Measurements from ENCODE around the gene ANXA8. TPM values are rescaled to one million over a fixed set of nuclear protein-coding genes. Genes with fewer than 3 reads are reported as not detected.
"Not testable (repeated sequence)": the region's sequence is repeated elsewhere in the genome, so short reads cannot be mapped to it uniquely, and the experiment has no call there.

ANXA8 gene
- total RNA-seq, 3 donors from 2014 or later, result 4.9 to 29.4 TPM; not detected in 1

GRCh38 chr10:47458466-47459154, 25.3 kb downstream of the ANXA8 start:
- H3K27ac ChIP-seq, result no peak overlapping the region
- TF ChIP-seq POLR2AphosphoS5 (IDR thresholded peaks at IDR 0.05) (no peak), CTCF (IDR thresholded peaks at IDR 0.05) (no peak), POLR2A (IDR thresholded peaks at IDR 0.05) (no peak)
- H3K4me3 ChIP-seq, result no peak overlapping the region
- no peaks in the 10 kb centered on the region for H3K36me3 ChIP-seq
- no peaks in the 10 kb centered on the region for H3K4me1 ChIP-seq
- peak in 1 of 2 donors; percentile 1 for DNase-seq (ENCODE audit: low spot score in 2 of 2)
- intact Hi-C loops (cut with DNase I; ENCODE audit: low total_unique reads), result no loop called here
- H3K9me3 ChIP-seq, result no peaks in the 10 kb centered on the region
- no peaks in the 10 kb centered on the region for H3K27me3 ChIP-seq

GRCh38 chr10:47457826-47458225, 26.1 kb downstream of the ANXA8 start:
- no peaks in the 10 kb centered on the region for H3K27me3 ChIP-seq
- H3K9me3 ChIP-seq, result no peaks in the 10 kb centered on the region
- no peak overlapping the region for H3K4me3 ChIP-seq
- DNase-seq (ENCODE audit: low spot score in 2 of 2), result peak in 1 of 2 donors; percentile 4
- no peaks in the 10 kb centered on the region for H3K36me3 ChIP-seq
- intact Hi-C loops (cut with DNase I; ENCODE audit: low total_unique reads), result no loop called here
- TF ChIP-seq POLR2AphosphoS5 (IDR thresholded peaks at IDR 0.05), result no peak
- TF ChIP-seq POLR2A (IDR thresholded peaks at IDR 0.05), result no peak
- TF ChIP-seq CTCF (IDR thresholded peaks at IDR 0.05), result no peak
- no peak overlapping the region for H3K27ac ChIP-seq
- H3K4me1 ChIP-seq, result no peaks in the 10 kb centered on the region

GRCh38 chr10:47457528-47457820, 26.4 kb downstream of the ANXA8 start:
- intact Hi-C loops (cut with DNase I; ENCODE audit: low total_unique reads), result no loop called here
- no peak for DNase-seq (ENCODE audit: low spot score in 2 of 2)
- H3K9me3 ChIP-seq, result no peaks in the 10 kb centered on the region
- no peaks in the 10 kb centered on the region for H3K36me3 ChIP-seq
- no peak overlapping the region for H3K4me3 ChIP-seq
- H3K27ac ChIP-seq, result no peak overlapping the region
- TF ChIP-seq POLR2AphosphoS5 (IDR thresholded peaks at IDR 0.05) (no peak), POLR2A (IDR thresholded peaks at IDR 0.05) (no peak), CTCF (IDR thresholded peaks at IDR 0.05) (no peak)
- no peaks in the 10 kb centered on the region for H3K27me3 ChIP-seq
- no peaks in the 10 kb centered on the region for H3K4me1 ChIP-seq

- Histone ChIP-seq H3K27ac (no peak overlapping the region), H3K4me3 (no peak overlapping the region), H3K4me1 (no peaks in the 10 kb centered on the region), H3K9me3 (no peaks in the 10 kb centered on the region), H3K36me3 (no peaks in the 10 kb centered on the region), H3K27me3 (no peaks in the 10 kb centered on the region)
- intact Hi-C loops (cut with DNase I; ENCODE audit: low total_unique reads), result no loop called here
- DNase-seq (ENCODE audit: low spot score in 2 of 2), result peak in 1 of 2 donors; percentile 19
- no peak for TF ChIP-seq POLR2AphosphoS5 (IDR thresholded peaks at IDR 0.05)
- TF ChIP-seq CTCF (IDR thresholded peaks at IDR 0.05), result no peak
- TF ChIP-seq POLR2A (IDR thresholded peaks at IDR 0.05), result no peak
Measured at GRCh38 chr10:47456794-47457527, 27.0 kb downstream of the ANXA8 start.

GRCh38 chr10:47456079-47456785, 27.7 kb downstream of the ANXA8 start:
- Histone ChIP-seq H3K9me3 (no peaks in the 10 kb centered on the region), H3K27me3 (no peaks in the 10 kb centered on the region), H3K4me1 (no peaks in the 10 kb centered on the region), H3K4me3 (no peak overlapping the region), H3K36me3 (no peaks in the 10 kb centered on the region), H3K27ac (no peak overlapping the region)
- TF ChIP-seq POLR2AphosphoS5 (IDR thresholded peaks at IDR 0.05), result no peak
- no peak for TF ChIP-seq POLR2A (IDR thresholded peaks at IDR 0.05)
- TF ChIP-seq CTCF (IDR thresholded peaks at IDR 0.05), result no peak
- intact Hi-C loops (cut with DNase I; ENCODE audit: low total_unique reads), result no loop called here
- DNase-seq (ENCODE audit: low spot score in 2 of 2), result peak in 1 of 2 donors; percentile 6

- H3K4me3 ChIP-seq; H3K27me3 ChIP-seq; H3K9me3 ChIP-seq; H3K36me3 ChIP-seq; H3K27ac ChIP-seq; intact Hi-C loops (cut with DNase I; ENCODE audit: low total_unique reads); H3K4me1 ChIP-seq: not testable (repeated sequence)
- peak in 1 of 2 donors; percentile 4 for DNase-seq (ENCODE audit: low spot score in 2 of 2)
Measured at GRCh38 chr10:47455350-47456078, 28.4 kb downstream of the ANXA8 start.
